Activated gamma-delta T cell treated with anti-CD3 and anti-CD28 coated beads, Interleukin-2, amount 50 U/mL, for 16 hours (primary cell): ENCODE measurements around the gene CSRP3.
"Not testable (repeated sequence)": the region's sequence is repeated elsewhere in the genome, so short reads cannot be mapped to it uniquely, and the experiment has no call there.

Experiments used
- DNase-seq: peaks from one replicate; pipeline ENCODE4 v3.0.0-alpha.2; 2020; ENCODE audit warnings: low read depth

CSRP3 gene

DNA sequence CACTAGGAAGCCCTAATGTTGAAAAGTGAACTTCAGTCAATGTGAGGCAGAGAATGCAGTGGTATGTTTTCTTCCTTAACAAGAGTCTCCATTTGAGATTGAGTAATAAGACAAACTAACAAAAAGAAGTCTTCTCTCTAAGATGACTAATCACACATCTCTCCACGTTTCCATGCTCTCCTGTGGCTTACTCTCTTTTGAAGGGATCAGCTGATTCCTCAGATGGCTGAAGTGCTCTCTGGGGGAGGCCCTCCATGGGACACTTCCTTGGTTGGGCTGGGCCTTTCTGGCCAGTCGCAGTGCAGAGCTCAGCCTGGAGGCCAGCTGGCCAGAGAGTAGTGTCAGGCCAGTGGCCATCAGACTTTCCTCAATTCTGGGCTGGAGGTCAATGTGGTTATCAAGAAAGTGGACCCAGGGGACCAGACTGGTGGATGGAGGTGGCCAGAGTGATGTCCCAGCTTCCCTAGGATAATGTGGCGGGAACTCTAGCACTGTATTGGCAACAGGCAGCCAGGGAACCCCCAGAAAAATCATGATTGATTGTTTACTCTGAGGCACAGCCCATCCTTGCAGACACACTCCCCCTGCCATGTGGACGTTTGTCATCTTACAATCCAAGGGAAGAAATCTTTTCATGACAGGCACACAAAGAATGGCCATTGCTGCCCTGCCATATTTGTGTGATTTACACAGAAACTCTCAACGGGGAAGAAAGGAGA is 14.5 kb downstream of the CSRP3 start:
- no peak for DNase-seq

DNA sequence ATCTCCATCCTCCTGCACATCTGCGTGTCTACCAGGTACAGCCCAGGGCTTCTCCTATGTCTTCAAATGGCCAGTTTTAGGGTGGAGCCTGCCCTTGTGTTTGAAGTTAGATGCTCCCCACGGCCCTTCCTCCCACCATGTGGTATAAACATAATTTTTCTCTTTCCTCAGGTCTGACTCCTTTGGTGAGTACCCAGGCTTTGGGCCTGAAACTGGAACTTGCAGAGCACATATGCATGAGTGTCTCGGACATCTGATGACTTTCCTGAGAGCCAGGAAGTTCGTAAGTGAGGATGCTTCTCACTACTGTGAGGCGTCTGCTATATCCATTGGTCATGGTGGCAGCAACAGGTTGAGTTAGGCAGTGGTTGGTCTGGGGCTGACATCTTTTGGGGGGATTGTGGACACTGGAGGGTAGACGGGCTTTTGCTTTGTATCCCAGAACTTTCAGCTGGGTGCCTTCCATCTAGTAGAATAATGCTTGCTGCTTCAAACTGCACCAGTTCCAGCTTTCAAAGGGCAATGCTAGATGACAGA is 16.2 kb downstream of the CSRP3 start:
- DNase-seq: no peak

DNA sequence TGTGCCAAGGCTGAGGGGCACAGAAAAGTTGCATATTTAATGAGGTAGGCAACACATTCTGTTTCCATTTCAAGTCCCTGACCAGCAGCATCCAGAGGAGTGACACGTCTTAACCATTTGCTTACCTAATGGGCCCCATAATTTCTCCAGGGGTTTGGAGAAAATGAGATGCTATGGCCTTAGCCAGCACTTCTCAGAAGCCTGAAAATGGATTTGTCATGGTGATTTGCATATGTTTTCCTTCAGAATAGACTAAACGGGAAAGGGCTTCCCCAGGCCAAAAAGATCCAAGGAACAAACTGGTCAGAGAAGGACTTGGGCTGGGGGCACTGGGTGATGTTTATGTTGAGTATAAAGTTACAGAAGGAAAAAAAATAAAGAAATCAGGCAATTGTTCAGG is 16.7 kb downstream of the CSRP3 start:
- no peak for DNase-seq

DNA sequence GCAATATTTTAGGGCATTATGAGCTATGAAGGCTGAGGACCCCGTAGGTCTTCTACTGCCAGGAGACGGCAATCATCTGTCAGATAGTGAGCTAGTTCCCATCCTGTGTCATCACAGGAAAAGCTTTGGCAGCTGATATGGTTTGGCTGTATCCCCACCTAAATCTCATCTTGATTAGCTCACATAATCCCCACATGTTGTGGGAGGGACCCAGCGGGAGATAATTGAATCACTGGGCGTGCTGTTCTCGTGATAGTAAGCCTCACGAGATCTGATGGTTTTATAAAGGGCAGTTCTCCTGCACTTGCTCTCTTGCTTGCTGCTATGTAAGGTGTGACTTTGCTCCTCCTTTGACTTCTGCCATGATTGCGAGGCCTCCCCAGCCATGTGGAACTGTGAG is 18.1 kb downstream of the CSRP3 start:
- DNase-seq: no peak

DNA sequence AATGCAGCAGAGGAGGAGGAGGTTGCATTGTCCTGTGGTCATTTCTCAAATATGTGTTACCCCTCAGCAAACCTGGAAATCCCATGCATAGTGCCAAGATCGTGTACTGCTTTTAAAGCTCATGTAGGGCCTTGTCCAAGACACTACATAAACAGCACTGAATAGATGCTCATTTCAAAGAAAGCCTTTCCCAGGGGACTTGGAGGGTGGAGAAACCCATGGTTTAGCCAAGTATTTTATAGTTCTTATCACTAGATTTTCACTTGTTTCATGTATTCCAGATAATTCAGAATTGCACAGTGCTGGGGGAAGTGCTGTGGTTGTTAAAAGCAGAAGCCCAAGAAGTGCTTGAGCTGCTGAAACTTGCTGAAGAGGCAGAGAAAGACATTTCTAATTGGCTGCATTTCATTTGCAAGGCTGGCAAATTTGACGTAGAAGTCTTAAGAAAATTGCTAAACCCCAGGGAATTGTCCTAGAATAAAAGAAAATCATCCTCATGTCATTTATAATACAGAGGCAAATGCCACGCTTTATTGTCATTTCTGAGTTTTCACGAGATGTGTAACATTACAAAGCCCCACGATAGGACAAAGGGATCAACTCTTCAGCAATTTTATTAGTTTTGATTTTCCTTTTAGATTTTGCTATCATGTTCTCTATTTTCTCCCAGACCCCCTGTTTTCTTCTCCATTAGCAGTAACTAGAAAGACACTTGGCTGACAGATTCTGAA is 20.1 kb downstream of the CSRP3 start:
- DNase-seq: no peak

DNA sequence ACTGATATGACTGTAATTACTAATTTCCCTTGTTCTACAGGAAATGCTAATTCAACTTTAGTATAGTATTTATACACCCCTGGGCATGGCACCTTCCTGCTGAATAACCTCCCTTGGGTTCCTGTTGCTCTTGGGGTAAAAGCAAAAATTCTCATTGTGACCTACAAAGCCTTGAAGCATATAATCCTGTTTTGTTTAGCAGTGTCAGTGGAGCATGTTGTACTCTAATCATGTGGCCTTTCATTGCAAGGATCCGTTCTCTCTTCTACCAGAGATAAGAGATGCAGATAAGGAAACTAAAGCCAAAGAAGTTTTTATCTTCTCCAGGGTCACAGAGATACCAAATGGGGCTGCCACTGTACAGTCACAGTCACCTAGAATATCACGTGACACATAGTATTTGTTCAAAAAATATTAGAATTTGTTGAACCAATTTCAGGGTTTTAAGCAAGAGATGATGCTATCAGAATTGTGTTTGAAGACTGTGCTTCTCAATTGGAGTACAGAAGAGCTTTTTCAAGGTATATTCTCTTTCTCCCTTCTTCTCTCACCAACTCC is 25.1 kb downstream of the CSRP3 start:
- DNase-seq: no peak

DNA sequence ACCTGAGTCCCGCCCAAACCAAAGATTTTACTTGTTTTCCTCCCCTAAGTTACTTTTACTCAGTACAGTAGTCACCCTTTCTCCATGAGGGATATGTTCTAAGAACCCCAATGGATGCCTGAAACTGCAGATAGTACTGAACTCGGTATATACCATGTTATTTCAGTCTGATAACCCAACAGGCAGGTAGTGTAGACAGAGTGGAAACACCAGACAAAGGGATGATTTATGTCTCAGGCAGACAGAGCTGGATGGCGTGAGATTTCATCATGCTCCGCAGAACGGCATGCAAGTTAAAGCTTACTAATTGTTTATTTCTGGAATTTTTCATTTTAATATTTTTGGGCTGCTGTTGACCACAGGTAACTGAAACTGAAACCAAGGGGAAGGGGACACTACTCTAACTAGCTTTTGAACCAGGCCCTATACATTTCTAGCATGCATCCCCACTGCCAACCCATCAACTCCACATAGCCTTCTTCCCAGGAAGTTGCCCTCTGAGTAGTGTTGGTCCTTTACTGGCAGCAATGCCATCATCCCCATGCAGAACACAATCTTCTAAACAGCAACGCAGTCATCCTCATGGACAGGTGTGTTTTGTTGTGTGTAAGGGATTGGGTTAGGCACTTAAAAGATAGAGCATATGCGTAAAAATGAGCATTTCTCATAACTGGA is 27.7 kb downstream of the CSRP3 start:
- no peak for DNase-seq

DNA sequence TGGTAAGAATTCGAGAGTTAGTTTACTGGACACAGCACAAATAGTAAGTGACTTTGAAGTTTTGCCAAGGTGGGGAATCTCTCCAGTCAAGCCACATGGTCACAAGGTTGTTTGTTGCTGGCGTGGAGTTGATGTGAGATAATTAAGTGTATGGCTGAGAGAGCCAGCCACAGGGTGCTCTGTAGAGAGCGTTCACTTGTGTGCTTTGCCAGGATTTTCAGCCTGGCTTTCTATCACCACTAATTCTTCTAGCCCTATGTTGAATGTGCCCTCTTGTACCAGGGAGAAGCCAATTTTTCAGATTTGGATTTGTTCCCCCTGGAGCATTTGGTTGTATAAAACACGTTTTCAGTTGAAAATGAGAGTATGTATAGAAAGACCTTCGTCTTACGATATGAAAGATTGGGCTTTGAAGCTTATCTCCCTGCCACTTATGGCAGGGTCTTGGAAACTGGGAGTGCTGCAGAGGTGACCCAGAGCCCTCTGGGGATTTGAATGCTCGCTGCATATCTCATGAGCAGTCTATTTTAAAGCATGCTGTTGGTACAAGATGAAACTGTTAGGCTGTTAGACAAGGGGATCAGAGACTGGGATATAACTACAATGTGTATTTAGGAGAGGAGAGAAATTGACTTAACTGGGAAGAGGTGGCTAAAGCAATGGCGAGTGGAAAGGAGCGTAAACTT is 28.6 kb downstream of the CSRP3 start:
- DNase-seq: no peak

DNA sequence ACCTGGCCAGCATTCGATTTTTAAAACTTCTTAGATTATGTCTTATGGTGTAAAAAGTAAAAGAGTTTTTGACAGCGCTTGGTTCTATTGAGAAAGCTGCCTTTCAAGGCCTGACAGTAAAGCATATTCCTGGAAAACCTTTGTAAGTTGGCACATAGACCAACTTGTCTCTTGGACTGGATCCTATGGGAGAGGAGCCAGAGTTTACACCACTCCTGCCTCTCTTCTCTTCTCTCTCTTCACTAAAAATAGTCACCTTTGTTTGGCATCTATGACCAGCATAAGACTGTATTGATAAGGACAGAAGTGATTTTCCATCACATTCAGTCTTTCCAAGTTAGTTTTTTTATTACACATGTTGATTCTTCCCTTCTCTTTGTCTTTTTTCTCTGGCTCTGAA is 33.7 kb downstream of the CSRP3 start:
- DNase-seq: no peak

DNA sequence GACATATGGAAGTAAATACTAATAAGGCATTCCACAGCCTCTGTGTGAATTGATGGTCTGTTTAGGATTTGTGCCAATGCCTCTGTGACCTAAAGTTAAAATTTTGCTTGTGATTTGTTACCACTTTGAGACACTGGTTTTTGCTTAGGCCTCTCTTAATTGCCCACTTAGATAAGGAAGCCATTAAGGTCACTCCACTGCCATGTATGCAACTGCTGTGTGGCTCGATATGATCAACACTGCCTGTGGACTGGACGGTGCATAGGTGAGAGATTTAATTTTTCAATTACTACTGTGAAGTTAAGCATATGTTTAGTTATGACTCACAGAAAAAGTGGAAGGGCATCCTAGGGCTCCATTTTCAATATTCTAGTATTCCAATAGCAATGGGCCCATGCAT is 36.9 kb downstream of the CSRP3 start:
- DNase-seq: no peak

DNA sequence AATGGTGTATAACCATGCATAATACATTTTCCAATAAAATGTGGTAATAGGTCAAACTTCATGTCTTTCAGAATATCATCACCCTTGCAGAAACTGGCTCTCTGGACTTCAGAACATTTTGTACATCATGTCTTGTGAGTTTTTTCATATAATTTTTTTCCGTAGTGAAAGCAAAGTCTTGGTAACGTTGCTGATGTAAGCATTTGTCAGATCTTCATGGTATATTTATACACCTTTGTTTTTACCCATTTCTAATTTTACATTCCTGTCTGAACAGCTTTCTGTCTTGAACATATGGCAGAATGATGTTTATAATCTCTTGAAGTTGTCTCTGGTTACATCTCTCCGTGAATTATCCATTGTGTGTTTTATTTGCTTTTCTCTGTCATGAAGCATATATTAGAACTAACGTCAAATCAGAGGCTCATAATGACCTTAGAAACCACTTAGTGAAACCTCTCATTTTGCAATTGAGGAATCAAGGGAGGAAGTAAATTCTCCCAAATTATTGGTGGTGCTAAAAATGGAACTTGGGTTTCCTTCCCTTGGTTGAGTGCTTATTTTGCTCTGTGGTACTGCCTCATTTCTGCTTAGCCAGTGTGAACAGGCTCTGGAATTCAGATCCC is 37.4 kb downstream of the CSRP3 start:
- DNase-seq: no peak

DNA sequence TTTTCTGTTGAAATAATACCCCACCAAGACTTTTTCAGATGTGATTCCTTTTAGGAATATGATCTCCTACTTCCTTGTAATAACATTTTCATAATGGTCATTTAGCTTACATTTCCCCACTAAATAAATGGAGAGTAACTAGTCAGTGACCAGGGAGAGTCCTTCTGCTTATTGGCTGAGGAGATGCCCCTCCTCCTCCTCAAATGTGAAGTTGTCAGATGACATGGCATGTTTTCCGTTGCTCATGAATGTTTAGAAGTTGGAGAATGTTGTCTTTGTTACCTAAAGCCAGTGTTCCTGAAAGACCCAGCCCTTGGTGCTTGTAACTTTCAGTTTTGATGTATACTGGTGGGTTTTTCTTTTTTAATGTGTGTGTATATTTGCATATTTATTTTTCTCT is 38.2 kb downstream of the CSRP3 start:
- no peak for DNase-seq

DNA sequence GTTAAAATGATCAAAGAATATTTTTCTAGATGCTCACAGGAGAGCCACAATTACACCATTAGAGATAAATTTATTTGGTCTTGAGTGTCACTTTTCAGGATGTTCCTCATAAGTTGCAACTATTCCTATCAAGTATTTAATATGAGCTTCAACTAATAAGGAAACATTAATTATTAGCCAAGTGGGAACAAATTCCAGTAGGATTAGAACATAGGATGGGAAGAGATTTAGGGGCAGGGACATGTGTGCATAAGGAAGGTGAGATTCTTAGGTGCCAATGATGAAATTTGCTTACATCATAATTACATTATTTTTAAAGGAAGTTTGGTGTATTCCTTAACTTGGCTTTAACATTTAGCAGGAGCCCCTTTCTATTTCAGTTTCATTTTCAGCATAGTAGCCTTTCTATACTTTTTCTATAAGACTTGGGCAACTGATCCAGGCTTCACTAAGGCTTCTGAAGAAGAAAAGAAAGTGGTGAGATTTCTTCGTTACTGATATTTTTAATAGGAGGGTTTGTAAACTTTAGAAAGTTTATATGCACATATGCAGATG is 38.8 kb downstream of the CSRP3 start:
- DNase-seq: no peak

DNA sequence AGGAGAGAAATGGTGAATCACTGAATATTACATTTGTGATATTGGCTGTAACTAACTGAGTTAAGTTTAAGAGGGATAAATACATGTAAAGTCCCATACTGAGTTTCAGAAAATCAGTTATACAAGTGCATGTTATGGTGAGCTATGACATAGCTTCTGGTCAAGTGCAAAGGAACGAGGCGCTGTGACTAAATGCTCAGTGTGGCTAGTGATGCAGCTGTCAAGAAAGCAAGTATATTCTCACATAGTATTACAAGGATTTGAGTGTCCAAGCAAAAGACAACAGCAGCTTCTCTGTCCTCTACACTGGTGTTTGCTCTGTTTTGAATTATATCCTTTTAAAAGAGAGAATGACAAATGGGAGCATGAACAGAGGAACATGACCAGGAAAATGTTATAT is 40.1 kb downstream of the CSRP3 start:
- no peak for DNase-seq

DNA sequence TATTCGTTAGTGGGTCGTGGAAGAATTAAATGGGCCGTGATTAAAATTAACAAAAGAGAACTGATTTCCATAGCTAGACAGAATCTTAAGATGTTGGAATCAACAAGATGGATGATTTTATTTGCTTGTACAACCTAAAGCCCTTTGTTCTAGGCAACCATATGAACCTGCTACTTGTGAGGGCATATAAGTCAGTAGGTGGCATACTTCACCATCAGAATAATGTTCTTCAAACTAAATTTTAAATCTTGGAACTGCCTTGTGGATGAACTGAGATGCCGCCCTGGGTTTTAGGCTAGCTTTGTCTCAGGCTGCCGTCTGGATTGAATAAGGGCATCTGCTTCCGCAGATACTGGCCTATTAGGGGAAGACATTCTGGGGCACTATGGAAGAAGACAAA is 40.9 kb downstream of the CSRP3 start:
- DNase-seq: no peak

DNA sequence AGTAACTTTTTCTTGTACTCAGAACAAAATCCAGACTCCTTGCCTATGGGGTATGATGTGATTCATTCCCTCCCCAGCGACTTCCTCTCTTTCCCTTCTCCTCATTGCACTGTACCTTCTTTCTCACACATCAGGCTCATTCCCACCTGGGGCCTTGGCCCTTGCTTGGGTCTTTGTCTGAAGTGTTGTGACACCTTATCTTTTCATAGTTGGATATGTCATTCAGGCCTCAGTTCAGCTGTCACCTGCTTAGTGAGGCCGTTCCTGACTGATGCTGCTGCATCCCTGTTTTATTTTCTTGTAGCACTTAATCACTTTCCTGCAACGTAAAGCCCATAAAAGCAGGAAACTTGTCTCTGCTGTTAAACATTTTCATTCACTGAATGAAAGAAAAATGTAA is 44.9 kb downstream of the CSRP3 start:
- DNase-seq: no peak

DNA sequence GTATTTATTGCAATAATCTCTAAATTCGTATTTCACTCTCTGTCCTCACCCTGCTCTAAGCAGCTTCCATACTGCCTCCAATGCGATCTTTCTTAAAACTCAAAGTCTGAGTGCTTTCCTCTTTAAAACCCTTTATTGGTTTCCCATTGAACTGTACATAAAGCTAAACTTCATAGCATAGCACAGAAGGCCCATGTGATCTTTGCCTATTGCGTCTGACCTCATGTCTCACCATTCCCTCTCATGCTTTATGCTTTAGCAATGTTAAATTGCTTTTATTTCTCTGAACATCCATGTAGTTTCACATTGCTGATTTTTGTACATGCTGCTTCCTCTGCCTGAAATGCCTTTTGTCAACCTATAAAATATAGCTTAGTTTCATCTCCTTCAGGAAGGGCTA is 56.5 kb downstream of the CSRP3 start:
- no peak for DNase-seq

DNA sequence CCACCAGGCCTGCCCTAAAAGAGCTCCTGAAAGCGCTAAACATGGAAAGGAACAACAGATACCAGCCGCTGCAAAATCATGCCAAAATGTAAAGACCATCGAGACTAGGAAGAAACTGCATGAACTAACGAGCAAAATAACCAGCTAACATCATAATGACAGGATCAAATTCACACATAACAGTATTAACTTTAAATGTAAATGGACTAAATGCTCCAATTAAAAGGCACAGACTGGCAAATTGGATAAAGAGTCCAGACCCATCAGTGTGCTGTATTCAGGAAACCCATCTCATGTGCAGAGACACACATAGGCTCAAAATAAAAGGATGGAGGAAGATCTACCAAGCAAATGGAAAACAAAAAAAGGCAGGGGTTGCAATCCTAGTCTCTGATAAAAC is 64.9 kb downstream of the CSRP3 start:
- not testable (repeated sequence) for DNase-seq

DNA sequence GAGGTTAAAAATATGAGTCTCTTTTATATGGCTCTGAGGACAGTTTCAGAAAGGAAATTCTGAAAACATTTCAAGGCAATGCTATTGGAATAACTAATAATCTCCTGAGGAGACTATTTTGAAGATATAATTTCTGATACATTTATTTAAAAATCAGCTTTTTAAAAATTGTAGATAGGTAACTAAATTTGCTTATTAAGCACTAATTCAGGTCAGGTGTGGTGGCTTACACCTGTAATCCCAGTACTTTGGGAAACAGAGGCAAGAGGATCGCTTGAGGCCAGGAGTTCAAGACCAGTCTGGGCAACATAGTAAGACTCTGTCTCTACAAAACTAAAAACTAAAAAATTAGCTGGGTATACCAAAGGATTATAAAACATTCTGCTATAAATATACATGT is 67.8 kb downstream of the CSRP3 start:
- no peak for DNase-seq
